OCI-LY7 (cell line): Measurements from ENCODE around the gene EXTL2. TPM values are rescaled to one million over a fixed set of nuclear protein-coding genes. Genes with fewer than 3 reads are reported as not detected.
"Not testable (repeated sequence)": the region's sequence is repeated elsewhere in the genome, so short reads cannot be mapped to it uniquely, and the experiment has no call there.

Experiments used
- BruUV-seq: library from RNA; stranded (reverse); fragments of 400-500 nt; replicated peaks from 2 replicates; lab custom pipeline; 2021; lab: Mats Ljungman, UMichigan
- CTCF ChIA-PET: fragments of 300-600 bp; sonication (Branson Sonifier 250); formaldehyde crosslinking; loops from one replicate; lab custom pipeline; 2022; ENCODE audit warnings: antibody characterized with exemption; ENCODE audit not compliant: unreplicated experiment; lab: Charles Lee
- POLR2A ChIA-PET: fragments of 300-600 bp; sonication (Branson Sonifier 250); formaldehyde crosslinking; loops from one replicate; lab custom pipeline; 2022; ENCODE audit warnings: antibody characterized with exemption; lab: Charles Lee
- DNase-seq: peaks from one replicate; pipeline ENCODE4 v3.0.0-alpha.2; 2015; ENCODE audit warnings: low spot score
- H2AFZ ChIP-seq: fragments of 200-600 bp; sonication (generic), shearing (Covaris generic); 2 replicates; pipeline ENCODE4 v1.6.1; 2014; ENCODE audit warnings: mild to moderate bottlenecking, antibody characterized with exemption, low read length, moderate library complexity
- H3K27ac ChIP-seq: fragments of 200-600 bp; sonication (generic); 2 replicates; pipeline ENCODE4 v1.5.1; 2014; ENCODE audit warnings: mixed run types, low read depth, mild to moderate bottlenecking, moderate library complexity, low read length, inconsistent platforms; ENCODE audit not compliant: poor library complexity, severe bottlenecking
- H3K36me3 ChIP-seq: fragments of 200-600 bp; sonication (generic); 2 replicates; pipeline ENCODE4 v1.6.1; 2014; ENCODE audit warnings: mild to moderate bottlenecking, antibody characterized with exemption, low read length, moderate library complexity, mixed read lengths; ENCODE audit not compliant: insufficient read depth
- H3K4me1 ChIP-seq: fragments of 200-600 bp; sonication (generic); 2 replicates; pipeline ENCODE4 v1.5.1; 2014; ENCODE audit warnings: mild to moderate bottlenecking, low read length; ENCODE audit not compliant: insufficient read depth, poor library complexity, severe bottlenecking
- H3K4me2 ChIP-seq: fragments of 200-600 bp; sonication (generic); 2 replicates; pipeline ENCODE4 v1.6.1; 2014; ENCODE audit warnings: mild to moderate bottlenecking, low read length
- H3K4me3 ChIP-seq: fragments of 200-600 bp; sonication (generic); 2 replicates; pipeline ENCODE4 v1.5.1; 2014; ENCODE audit warnings: mild to moderate bottlenecking, low read depth, low read length; ENCODE audit not compliant: poor library complexity, severe bottlenecking
- H3K79me2 ChIP-seq: fragments of 200-600 bp; sonication (generic); 2 replicates; pipeline ENCODE4 v1.6.1; 2016; ENCODE audit warnings: low read depth, mild to moderate bottlenecking, low read length, moderate library complexity, mixed read lengths; ENCODE audit not compliant: insufficient read depth
- H3K9me2 ChIP-seq: fragments of 200-600 bp; sonication (generic); 2 replicates; pipeline ENCODE4 v1.6.1; 2016; ENCODE audit warnings: mild to moderate bottlenecking, low read length, mixed read lengths; ENCODE audit not compliant: insufficient read depth
- H3K9me3 ChIP-seq: fragments of 200-600 bp; sonication (generic); 2 replicates; pipeline ENCODE4 v1.6.1; 2014; ENCODE audit warnings: mild to moderate bottlenecking, mixed run types, low read length, mixed read lengths
- H4K20me1 ChIP-seq: fragments of 200-600 bp; sonication (generic); 2 replicates; pipeline ENCODE4 v1.6.1; 2014; ENCODE audit warnings: mild to moderate bottlenecking, antibody characterized with exemption, low read length, moderate library complexity, mixed read lengths; ENCODE audit not compliant: insufficient read depth
- EZH2phosphoT487 ChIP-seq: fragments of 200-600 bp; sonication (generic); IDR thresholded peaks from 2 replicates; pipeline ENCODE4 v1.6.1; 2018; ENCODE audit warnings: low read depth, borderline replicate concordance, mild to moderate bottlenecking, mixed run types, antibody characterized with exemption, low read length, moderate library complexity, mixed read lengths
- intact Hi-C: fragments of 100-400 bp; cut with micrococcal nuclease; formaldehyde crosslinking; loops from one replicate; pipeline ENCODE4 v1.10.0; 2022; ENCODE audit not compliant: unreplicated experiment
- total RNA-seq, 2 experiments: library from RNA; depleted of rRNA in 1 of 2; stranded (reverse); fragments of >200 nt in 1 of 2; shearing (Covaris generic) in 1 of 2; gene quantifications; 2 replicates each; pipeline ENCODE4 v1.2.3, GENCODE V29; 2014 to 2022
- TF ChIP-seq, protein P1 (sequence below): fragments of 200-600 bp; sonication (generic); conservative IDR thresholded peaks from 2 replicates; pipeline ENCODE4 v1.5.1; 2014; ENCODE audit warnings: mild to moderate bottlenecking, antibody characterized with exemption, low read length, moderate library complexity, mixed read lengths

Gene EXTL2
- total RNA-seq, 2 experiments from 2014 or later = 7.0 to 9.8 TPM

DNA sequence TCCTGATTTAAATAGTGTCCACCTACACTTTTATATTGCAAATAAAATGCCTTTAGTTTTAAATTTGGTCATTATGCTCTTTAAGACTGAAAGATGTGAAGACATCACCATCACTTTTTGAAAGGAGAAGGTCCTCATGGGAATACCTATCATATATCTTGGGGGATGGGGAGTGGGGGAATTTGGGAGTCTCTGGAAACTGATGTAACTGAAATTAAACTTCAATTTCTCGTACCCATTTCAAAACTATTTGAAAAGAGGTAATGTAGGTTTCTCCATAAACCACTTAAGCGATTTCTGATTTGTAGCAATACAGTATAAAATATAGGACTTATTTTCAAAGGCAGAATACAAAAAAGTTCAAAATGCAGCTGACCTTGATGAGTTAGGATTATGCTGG, 924 bp downstream of the EXTL2 start:
- peaks cover 43% of the 10 kb centered on the region; the same call in 1 of the 2 replicates for H3K79me2 ChIP-seq
- intact Hi-C loops = loop anchor here (1.0 to 10.0 kb wide), 5 partner anchors 541 to 859 kb away; partner anchors contain the start of genes RTCA, SASS6 and TRMT13

DNA sequence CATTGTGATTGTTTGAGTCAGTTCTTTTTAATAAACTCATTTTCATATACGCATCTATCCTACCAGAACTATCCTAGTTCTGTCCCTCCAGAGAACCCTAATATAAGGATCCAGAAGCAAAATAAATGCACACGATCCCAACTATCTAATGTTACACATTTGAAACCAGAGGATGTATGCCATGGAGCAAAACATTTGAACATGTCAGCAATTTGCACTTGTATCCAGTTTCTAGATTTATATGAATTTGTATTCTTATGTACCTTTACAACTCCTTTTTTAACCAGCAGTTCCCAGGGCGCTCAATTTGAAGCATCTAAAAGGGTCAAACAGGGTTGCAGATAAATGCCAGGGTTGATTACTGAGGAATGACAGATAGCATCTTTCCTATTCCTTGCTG, 2.1 kb downstream of the EXTL2 start:
- no peak overlapping the region for H3K4me3 ChIP-seq
- ChIA-PET CTCF (no interaction called here), POLR2A (no interaction called here)
- H2AFZ ChIP-seq = no peak overlapping the region
- no peaks in the 10 kb centered on the region for H3K9me2 ChIP-seq
- peaks cover 26% of the 10 kb centered on the region for H3K36me3 ChIP-seq
- peaks cover 31% of the 10 kb centered on the region; the same call in 1 of the 2 replicates for H3K9me3 ChIP-seq
- no peak for DNase-seq
- TF ChIP-seq, protein P1, sequence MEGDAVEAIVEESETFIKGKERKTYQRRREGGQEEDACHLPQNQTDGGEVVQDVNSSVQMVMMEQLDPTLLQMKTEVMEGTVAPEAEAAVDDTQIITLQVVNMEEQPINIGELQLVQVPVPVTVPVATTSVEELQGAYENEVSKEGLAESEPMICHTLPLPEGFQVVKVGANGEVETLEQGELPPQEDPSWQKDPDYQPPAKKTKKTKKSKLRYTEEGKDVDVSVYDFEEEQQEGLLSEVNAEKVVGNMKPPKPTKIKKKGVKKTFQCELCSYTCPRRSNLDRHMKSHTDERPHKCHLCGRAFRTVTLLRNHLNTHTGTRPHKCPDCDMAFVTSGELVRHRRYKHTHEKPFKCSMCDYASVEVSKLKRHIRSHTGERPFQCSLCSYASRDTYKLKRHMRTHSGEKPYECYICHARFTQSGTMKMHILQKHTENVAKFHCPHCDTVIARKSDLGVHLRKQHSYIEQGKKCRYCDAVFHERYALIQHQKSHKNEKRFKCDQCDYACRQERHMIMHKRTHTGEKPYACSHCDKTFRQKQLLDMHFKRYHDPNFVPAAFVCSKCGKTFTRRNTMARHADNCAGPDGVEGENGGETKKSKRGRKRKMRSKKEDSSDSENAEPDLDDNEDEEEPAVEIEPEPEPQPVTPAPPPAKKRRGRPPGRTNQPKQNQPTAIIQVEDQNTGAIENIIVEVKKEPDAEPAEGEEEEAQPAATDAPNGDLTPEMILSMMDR = no peak
- TF ChIP-seq EZH2phosphoT487 = no peak
- intact Hi-C loops = loop anchor here (10.0 kb wide), 4 partner anchors 542 to 858 kb away; partner anchors contain the start of genes RTCA, SASS6 and TRMT13
- peak overlapping the region; percentile 94 for H3K4me2 ChIP-seq
- BruUV-seq = no TSS peak
- peaks cover 31% of the 10 kb centered on the region; the same call in 1 of the 2 replicates for H3K79me2 ChIP-seq
- no peak overlapping the region for H3K27ac ChIP-seq
- peaks cover 8% of the 10 kb centered on the region; the same call in 1 of the 2 replicates for H4K20me1 ChIP-seq
- peaks cover 22% of the 10 kb centered on the region for H3K4me1 ChIP-seq

More for the DNA sequence above, 924 bp downstream of the EXTL2 start:
- H3K36me3 ChIP-seq = peaks cover 28% of the 10 kb centered on the region
- ChIA-PET CTCF (no interaction called here), POLR2A (interaction anchor here (0.6 to 0.9 kb wide), 2 partner anchors 643 to 955 kb away, joined by 3 read pairs; no protein-coding TSS in a partner anchor)
- BruUV-seq = no TSS peak
- peaks cover 8% of the 10 kb centered on the region; the same call in 1 of the 2 replicates for H4K20me1 ChIP-seq
- peaks cover 30% of the 10 kb centered on the region for H3K4me1 ChIP-seq
- TF ChIP-seq, protein P1 = no peak
- TF ChIP-seq EZH2phosphoT487 = no peak
- H3K4me3 ChIP-seq = peak overlapping the region; percentile 99
- H2AFZ ChIP-seq = peak overlapping the region; percentile 95; the same call in 1 of the 2 replicates
- no peak overlapping the region for H3K27ac ChIP-seq
- H3K4me2 ChIP-seq = peak overlapping the region; percentile 94
- DNase-seq = no peak
- H3K9me3 ChIP-seq = peaks cover 26% of the 10 kb centered on the region; the same call in 1 of the 2 replicates
- no peaks in the 10 kb centered on the region for H3K9me2 ChIP-seq

DNA sequence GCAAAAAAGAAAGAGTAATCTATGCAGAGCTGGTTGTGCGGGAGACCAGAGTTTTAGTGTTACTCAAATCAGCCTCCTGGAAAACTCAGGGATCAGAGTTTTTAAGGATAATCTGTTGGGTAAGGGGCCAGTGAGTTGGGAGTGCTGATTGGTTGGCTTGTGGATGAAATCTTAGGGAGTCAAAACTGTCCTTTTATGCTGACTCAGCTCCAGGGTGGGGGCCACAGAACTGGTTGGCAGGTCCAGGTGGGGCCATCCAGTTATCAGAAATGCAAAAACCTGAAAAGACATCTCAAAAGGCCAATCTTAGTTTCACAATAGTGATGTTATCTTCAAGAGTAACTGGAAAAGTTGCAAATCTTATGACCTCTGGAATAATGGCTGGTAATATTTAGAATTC, 3.3 kb downstream of the EXTL2 start:
- no TSS peak for BruUV-seq
- no peak for DNase-seq
- POLR2A ChIA-PET = no interaction called here

DNA sequence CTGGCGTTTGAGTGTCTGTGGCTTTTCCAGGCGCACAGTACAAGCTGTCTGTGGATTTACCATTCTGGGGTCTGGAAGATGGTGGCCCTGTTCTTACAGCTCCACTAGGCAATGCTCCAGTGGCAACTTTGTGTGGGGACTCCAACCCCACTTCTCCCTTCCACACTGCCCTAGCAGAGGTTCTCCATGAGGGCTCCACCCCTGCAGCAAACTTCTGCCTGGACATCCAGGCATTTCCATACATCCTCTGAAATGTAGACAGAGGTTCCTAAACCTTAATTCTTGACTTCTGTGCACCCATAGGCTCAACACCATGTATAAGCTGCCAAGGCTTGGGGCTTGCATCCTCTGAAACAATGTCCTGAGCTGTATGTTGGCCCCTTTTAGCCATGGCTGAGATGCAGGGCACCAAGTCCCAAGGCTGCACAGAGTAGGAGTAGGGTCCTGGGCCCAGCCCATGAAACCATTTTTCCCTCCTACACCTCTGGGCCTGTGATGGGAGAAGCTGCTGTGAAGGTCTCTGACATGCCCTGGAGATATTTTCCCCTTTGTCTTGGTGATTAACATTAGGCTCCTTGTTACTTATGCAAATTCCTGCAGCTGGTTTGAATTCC, 4.7 kb downstream of the EXTL2 start:
- CTCF ChIA-PET, POLR2A ChIA-PET: not testable (repeated sequence)
- intact Hi-C loops = loop anchor here (10.0 kb wide), 4 partner anchors 545 to 855 kb away; partner anchors contain the start of genes RTCA, SASS6 and TRMT13

More for the DNA sequence above, 3.3 kb downstream of the EXTL2 start:
- no peak overlapping the region for H3K4me3 ChIP-seq
- intact Hi-C loops = loop anchor here (10.0 kb wide), 4 partner anchors 543 to 857 kb away; partner anchors contain the start of genes RTCA, SASS6 and TRMT13
- H3K4me2 ChIP-seq = no peak overlapping the region
- H3K9me2 ChIP-seq = no peaks in the 10 kb centered on the region
- CTCF ChIA-PET = no interaction called here
- H3K79me2 ChIP-seq = peaks cover 19% of the 10 kb centered on the region; the same call in 1 of the 2 replicates
- H3K36me3 ChIP-seq = peaks cover 26% of the 10 kb centered on the region
- peaks cover 31% of the 10 kb centered on the region; the same call in 1 of the 2 replicates for H3K9me3 ChIP-seq
- TF ChIP-seq, protein P1 = no peak
- no peak for TF ChIP-seq EZH2phosphoT487
- no peaks in the 10 kb centered on the region for H4K20me1 ChIP-seq
- H2AFZ ChIP-seq = no peak overlapping the region
- peaks cover 12% of the 10 kb centered on the region for H3K4me1 ChIP-seq
- H3K27ac ChIP-seq = no peak overlapping the region

More for the DNA sequence above, 4.7 kb downstream of the EXTL2 start:
- Histone ChIP-seq H3K4me1 (peaks cover 12% of the 10 kb centered on the region), H3K9me3 (peaks cover 31% of the 10 kb centered on the region; the same call in 1 of the 2 replicates), H3K36me3 (peaks cover 26% of the 10 kb centered on the region), H3K79me2 (peaks cover 15% of the 10 kb centered on the region; the same call in 1 of the 2 replicates)
- H3K9me2 ChIP-seq, H2AFZ ChIP-seq, H3K4me2 ChIP-seq, H3K4me3 ChIP-seq, DNase-seq, BruUV-seq, H4K20me1 ChIP-seq, H3K27ac ChIP-seq: not testable (repeated sequence)
